ENCODE measurements around the gene AHCYL2. TPM values are rescaled to one million over a fixed set of nuclear protein-coding genes. Genes with fewer than 3 reads are reported as not detected.
"Not testable (repeated sequence)": the region's sequence is repeated elsewhere in the genome, so short reads cannot be mapped to it uniquely, and the experiment has no call there.

AHCYL2 gene
- total and polyA plus RNA-seq, 12 donors: 2.5 to 7.7 (median 5.6) TPM

DNA sequence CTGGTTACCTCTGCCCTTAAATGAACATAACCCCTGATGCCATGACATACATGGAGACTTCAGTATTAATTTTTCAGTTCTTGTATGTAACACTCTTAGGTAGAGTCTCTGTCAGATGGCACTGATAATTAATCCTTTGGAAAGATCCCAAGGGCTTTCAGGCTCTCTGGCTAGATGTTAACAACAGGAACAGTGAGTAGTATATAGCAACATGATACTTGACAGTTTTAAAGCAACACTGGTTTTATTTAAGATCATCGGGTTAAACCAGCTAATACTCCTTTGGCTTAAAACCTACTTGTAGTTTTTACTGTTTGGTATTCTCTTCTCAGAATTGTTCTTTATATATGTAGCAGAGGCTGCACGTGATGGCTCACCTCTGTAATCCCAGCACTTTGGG is 27.3 kb downstream of the AHCYL2 start:
- ATAC-seq (no peak), DNase-seq (no peak)
- no peaks in the 10 kb centered on the region for H3K36me3 ChIP-seq
- no peaks in the 10 kb centered on the region for H3K27me3 ChIP-seq
- H3K27ac ChIP-seq: no peak overlapping the region
- intact Hi-C loops (cut with DNase I): no loop called here
- H3K9me3 ChIP-seq: no peaks in the 10 kb centered on the region
- TF ChIP-seq, protein P1, sequence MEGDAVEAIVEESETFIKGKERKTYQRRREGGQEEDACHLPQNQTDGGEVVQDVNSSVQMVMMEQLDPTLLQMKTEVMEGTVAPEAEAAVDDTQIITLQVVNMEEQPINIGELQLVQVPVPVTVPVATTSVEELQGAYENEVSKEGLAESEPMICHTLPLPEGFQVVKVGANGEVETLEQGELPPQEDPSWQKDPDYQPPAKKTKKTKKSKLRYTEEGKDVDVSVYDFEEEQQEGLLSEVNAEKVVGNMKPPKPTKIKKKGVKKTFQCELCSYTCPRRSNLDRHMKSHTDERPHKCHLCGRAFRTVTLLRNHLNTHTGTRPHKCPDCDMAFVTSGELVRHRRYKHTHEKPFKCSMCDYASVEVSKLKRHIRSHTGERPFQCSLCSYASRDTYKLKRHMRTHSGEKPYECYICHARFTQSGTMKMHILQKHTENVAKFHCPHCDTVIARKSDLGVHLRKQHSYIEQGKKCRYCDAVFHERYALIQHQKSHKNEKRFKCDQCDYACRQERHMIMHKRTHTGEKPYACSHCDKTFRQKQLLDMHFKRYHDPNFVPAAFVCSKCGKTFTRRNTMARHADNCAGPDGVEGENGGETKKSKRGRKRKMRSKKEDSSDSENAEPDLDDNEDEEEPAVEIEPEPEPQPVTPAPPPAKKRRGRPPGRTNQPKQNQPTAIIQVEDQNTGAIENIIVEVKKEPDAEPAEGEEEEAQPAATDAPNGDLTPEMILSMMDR (IDR thresholded peaks at IDR 0.05): no peak
- H3K4me3 ChIP-seq: no peak overlapping the region
- no peaks in the 10 kb centered on the region for H3K4me1 ChIP-seq
- WGBS, 2 donors: 88 to 89% methylated on average over 2 of the region's 2 CpGs

DNA sequence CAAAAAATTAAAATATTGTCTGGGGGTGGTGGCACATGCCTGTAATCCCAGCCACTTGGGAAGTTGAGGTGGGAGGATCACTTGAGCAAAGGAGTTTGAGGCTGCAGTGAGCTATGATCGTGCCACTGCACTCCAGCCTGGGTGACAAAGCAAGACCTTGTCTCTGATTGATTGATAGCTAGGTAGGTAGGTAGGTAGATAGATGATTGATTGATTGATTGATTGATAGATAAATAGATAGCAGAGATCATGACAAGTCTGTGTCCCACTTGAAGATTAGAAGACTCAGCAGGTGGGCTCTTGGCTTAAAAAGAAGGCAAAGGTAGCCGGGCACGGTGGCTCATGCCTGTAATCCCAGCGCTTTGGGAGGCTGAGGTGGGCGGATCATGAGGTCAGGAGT is 27.8 kb downstream of the AHCYL2 start:
- H3K27me3 ChIP-seq; H3K36me3 ChIP-seq; H3K27ac ChIP-seq; H3K4me1 ChIP-seq; H3K4me3 ChIP-seq; DNase-seq; H3K9me3 ChIP-seq; ATAC-seq; intact Hi-C loops (cut with DNase I): not testable (repeated sequence)
- 94 to 96% methylated on average over 5 of the region's 5 CpGs for WGBS, 2 donors

DNA sequence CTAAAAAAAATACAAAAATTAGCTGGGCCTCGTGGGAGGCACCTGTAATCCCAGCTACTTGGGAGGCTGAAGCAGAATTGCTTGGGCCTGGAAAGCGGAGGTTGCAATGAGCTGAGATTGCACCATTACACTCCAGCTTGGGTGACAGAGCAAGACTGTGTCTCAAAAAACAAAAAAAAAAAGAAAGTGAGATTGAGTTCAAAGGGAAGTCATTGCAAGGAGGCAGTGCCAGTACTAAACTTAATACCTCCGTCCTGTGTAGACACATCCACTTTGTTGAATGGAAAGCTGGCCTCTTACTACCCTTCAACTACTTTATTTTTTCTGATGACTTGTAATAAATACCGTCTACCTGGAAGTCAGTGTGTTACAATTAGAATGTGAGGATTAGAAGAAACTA is 31.0 kb downstream of the AHCYL2 start:
- TF ChIP-seq, protein P1 (IDR thresholded peaks at IDR 0.05): no peak
- H3K4me3 ChIP-seq: no peak overlapping the region
- H3K36me3 ChIP-seq: no peaks in the 10 kb centered on the region
- no peak overlapping the region for H3K27ac ChIP-seq
- no peaks in the 10 kb centered on the region for H3K27me3 ChIP-seq
- ATAC-seq (no peak), DNase-seq (no peak)
- no peaks in the 10 kb centered on the region for H3K9me3 ChIP-seq
- H3K4me1 ChIP-seq: peaks cover 0 to 14% (median 0%) of the 10 kb centered on the region in 9 donors
- intact Hi-C loops (cut with DNase I): no loop called here
- WGBS, 2 donors: 93 to 95% methylated on average over 4 of the region's 4 CpGs

DNA sequence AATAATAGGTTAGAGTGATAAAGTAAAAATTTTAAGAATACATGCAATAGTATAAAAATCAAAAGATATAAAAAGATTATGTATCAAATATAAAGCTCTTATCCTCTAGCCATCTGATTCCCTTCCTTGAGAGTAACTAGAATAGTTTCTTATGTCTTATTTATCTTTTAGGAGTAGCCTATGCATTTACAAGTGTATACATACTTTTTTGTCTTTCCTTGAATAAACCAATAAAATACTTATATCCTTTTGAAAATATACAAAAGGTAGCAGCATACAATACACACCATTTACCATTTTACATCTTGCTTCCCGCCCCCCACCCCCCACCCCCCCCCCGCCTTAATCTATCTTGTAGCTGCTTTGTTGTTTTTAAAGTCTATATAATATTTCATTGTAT is 31.4 kb downstream of the AHCYL2 start:
- ATAC-seq (no peak), DNase-seq (no peak)
- H3K27me3 ChIP-seq: no peaks in the 10 kb centered on the region
- no peak overlapping the region for H3K4me3 ChIP-seq
- no peaks in the 10 kb centered on the region for H3K9me3 ChIP-seq
- intact Hi-C loops (cut with DNase I): no loop called here
- TF ChIP-seq, protein P1 (IDR thresholded peaks at IDR 0.05): no peak
- H3K27ac ChIP-seq: no peak overlapping the region
- 94 to 95% methylated on average over 2 of the region's 2 CpGs for WGBS, 2 donors
- no peaks in the 10 kb centered on the region for H3K36me3 ChIP-seq
- H3K4me1 ChIP-seq: peaks cover 0 to 14% (median 0%) of the 10 kb centered on the region in 9 donors

DNA sequence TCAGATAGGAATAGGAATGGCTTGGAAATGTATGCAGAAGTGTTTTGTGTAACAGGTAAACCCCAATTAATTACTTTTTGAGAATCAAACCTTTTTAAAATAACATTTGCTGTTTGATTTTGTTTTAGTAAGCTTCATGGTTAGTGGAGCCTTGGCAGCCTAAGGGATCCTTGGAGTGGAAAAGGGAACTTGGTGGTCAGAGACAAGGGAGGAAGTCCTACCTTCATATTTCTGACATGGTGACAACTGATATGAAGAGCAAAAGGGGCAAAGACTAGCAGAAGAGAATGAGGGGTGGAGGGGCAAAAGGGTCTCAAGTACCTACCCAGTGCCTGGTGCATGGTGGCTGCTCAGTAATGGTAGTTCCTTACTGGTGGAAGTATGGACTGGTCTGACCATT is 32.3 kb downstream of the AHCYL2 start:
- H3K4me1 ChIP-seq: peaks cover 0 to 14% (median 0%) of the 10 kb centered on the region in 9 donors
- no peaks in the 10 kb centered on the region for H3K9me3 ChIP-seq
- H3K27ac ChIP-seq: no peak overlapping the region
- DNase-seq (no peak), ATAC-seq (no peak)
- TF ChIP-seq, protein P1 (IDR thresholded peaks at IDR 0.05): no peak
- no peak overlapping the region for H3K4me3 ChIP-seq
- intact Hi-C loops (cut with DNase I): no loop called here
- H3K27me3 ChIP-seq: no peaks in the 10 kb centered on the region
- H3K36me3 ChIP-seq: no peaks in the 10 kb centered on the region

Data from heart right ventricle (tissue), 16 donors.